Measurements from ENCODE around the gene ASGR1. TPM values are rescaled to one million over a fixed set of nuclear protein-coding genes. Genes with fewer than 3 reads are reported as not detected.
A peak's percentile ranks its signal among the peaks of the same experiment; 100 is the strongest.

Gene ASGR1
- total RNA-seq, 1 experiment from 2014 or later, result 0.95 TPM

DNA sequence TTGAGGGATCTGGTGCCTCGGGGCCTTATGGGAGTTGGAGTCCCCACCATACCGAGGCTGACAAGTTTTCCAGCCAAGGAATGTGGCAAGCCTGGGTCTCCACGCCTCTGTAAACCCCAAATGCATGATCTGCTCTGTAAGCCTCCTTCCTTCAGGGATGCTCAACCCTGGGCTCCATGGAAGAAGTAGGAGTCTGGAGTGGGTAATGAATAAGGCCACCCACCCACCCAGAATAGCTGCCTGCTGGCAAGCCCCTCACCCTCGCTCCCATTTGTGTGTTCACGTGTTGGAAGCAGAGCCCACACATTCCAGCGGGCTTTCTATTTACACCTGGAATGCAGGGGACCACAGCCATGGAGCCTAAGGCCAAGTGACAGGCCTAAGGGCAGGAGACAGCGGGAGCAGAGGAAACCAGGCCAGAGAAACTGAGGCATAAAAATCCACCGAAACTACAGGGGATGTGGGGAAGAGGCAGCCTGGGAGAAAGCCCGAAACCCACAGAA is 36.0 kb upstream of the ASGR1 start:
- H2AFZ ChIP-seq (ENCODE audit: low read length), result no peak overlapping the region
- BruUV-seq (replicated peaks), result no TSS peak
- TF ChIP-seq, protein P1, sequence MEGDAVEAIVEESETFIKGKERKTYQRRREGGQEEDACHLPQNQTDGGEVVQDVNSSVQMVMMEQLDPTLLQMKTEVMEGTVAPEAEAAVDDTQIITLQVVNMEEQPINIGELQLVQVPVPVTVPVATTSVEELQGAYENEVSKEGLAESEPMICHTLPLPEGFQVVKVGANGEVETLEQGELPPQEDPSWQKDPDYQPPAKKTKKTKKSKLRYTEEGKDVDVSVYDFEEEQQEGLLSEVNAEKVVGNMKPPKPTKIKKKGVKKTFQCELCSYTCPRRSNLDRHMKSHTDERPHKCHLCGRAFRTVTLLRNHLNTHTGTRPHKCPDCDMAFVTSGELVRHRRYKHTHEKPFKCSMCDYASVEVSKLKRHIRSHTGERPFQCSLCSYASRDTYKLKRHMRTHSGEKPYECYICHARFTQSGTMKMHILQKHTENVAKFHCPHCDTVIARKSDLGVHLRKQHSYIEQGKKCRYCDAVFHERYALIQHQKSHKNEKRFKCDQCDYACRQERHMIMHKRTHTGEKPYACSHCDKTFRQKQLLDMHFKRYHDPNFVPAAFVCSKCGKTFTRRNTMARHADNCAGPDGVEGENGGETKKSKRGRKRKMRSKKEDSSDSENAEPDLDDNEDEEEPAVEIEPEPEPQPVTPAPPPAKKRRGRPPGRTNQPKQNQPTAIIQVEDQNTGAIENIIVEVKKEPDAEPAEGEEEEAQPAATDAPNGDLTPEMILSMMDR (conservative IDR thresholded peaks at IDR 0.05; ENCODE audit: low read depth, low read length), result no peak
- TF ChIP-seq EZH2 (IDR thresholded peaks at IDR 0.05; ENCODE audit: low read length, unreplicated experiment) (no peak), EZH2phosphoT487 (IDR thresholded peaks at IDR 0.05; ENCODE audit: borderline replicate concordance, low read length) (no peak)
- peak overlapping the region; percentile 63; the same call in 1 of the 2 replicates for H3K4me3 ChIP-seq (ENCODE audit: low read length)
- intact Hi-C loops (cut with micrococcal nuclease), result no loop called here
- no peaks in the 10 kb centered on the region for H3K9me3 ChIP-seq (ENCODE audit: low read length)
- no peaks in the 10 kb centered on the region for H3K27me3 ChIP-seq (ENCODE audit: low read length)
- no peak overlapping the region for H3K27ac ChIP-seq (ENCODE audit: low read length)
- no peak overlapping the region for H3K9ac ChIP-seq (ENCODE audit: low read length)
- no peaks in the 10 kb centered on the region for H3F3A ChIP-seq (ENCODE audit: low read length, unreplicated experiment)
- no peaks in the 10 kb centered on the region for H4K20me1 ChIP-seq (ENCODE audit: low read length)
- peaks cover 29% of the 10 kb centered on the region for H3K79me2 ChIP-seq (ENCODE audit: low read length)
- DNase-seq (peak; percentile 86), ATAC-seq (no peak)
- peak overlapping the region; percentile 82 for H3K4me2 ChIP-seq (ENCODE audit: low read length)
- H3K9me2 ChIP-seq (replicated peaks; ENCODE audit: low read length), result no peaks in the 10 kb centered on the region
- peaks cover 23% of the 10 kb centered on the region for H3K4me1 ChIP-seq (ENCODE audit: insufficient read depth, low read length)
- ChIA-PET POLR2A (ENCODE audit: unreplicated experiment) (no interaction called here), CTCF (interaction anchor here (0.7 kb wide), 1 partner anchor 179 kb away, joined by 4 read pairs; the partner anchor contains the start of gene SLC16A13)
- no peaks in the 10 kb centered on the region for H3K36me3 ChIP-seq (ENCODE audit: low read depth, low read length)

DNA sequence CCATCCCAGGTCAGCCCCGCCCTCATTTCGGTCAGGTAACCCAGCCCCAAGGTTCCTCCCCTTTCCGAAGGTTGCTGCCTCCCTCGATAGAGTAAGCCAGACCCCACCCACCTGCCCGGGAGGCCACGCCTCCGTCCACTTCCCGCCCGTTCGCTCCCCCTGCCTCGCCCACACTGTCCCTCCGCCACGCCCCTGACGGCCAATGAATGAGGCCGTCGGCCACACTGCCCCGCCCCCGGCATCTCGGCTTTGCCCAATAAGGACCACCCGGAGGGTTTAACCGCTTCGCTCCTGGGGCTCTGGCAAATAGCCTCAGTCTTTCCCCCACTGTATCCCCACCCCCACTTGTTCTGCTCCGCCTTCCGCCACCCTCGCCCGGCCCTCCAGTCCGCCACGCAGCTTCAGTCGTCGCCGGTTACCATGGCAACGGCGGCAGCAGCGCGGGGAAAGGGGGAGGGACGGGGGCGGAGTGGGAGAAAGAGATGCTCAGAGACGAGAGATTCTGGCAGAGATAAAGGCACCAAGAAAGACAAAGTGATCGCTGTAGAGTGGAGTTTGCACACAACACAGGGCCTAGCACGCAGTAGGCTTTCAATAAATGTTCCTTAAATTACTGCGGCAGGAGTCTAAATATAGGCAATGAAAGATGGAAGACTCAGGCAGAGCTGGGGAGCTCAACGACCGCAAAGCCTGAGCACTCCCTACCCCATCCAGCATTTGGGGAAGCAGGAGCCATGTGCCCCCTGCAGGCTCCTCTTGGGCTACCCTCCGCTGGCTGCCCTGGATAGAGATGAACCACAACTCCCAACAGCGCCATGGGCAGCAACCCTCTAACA is 35.3 kb upstream of the ASGR1 start:
- Histone ChIP-seq H3K79me2 (ENCODE audit: low read length) (peaks cover 29% of the 10 kb centered on the region), H3K27me3 (ENCODE audit: low read length) (no peaks in the 10 kb centered on the region), H3K4me1 (ENCODE audit: insufficient read depth, low read length) (peaks cover 23% of the 10 kb centered on the region), H4K20me1 (ENCODE audit: low read length) (no peaks in the 10 kb centered on the region), H3K9ac (ENCODE audit: low read length) (0 out of 2 replicates have a peak overlapping the region, but pooled peaks have one; percentile 3), H3K27ac (ENCODE audit: low read length) (no peak overlapping the region), H3F3A (ENCODE audit: low read length, unreplicated experiment) (no peaks in the 10 kb centered on the region), H3K36me3 (ENCODE audit: low read depth, low read length) (no peaks in the 10 kb centered on the region), H3K4me2 (ENCODE audit: low read length) (peak overlapping the region; percentile 82), H3K9me2 (replicated peaks; ENCODE audit: low read length) (no peaks in the 10 kb centered on the region), H2AFZ (ENCODE audit: low read length) (peak overlapping the region; percentile 58), H3K4me3 (ENCODE audit: low read length) (peak overlapping the region; percentile 63), H3K9me3 (ENCODE audit: low read length) (no peaks in the 10 kb centered on the region)
- no TSS peak for BruUV-seq (replicated peaks)
- CTCF ChIA-PET, result interaction anchor here (0.6 kb wide), 3 partner anchors 35 to 168 kb away, joined by 3 read pairs; no protein-coding TSS in a partner anchor
- POLR2A ChIA-PET (ENCODE audit: unreplicated experiment), result no interaction called here
- ATAC-seq (peak; percentile 80), DNase-seq (peak; percentile 96)
- no peak for TF ChIP-seq EZH2 (IDR thresholded peaks at IDR 0.05; ENCODE audit: low read length, unreplicated experiment)
- TF ChIP-seq, protein P1 (conservative IDR thresholded peaks at IDR 0.05; ENCODE audit: low read depth, low read length), result peak; percentile 51
- TF ChIP-seq EZH2phosphoT487 (IDR thresholded peaks at IDR 0.05; ENCODE audit: borderline replicate concordance, low read length), result no peak
- intact Hi-C loops (cut with micrococcal nuclease), result no loop called here
